ENCODE data around the gene TCERG1L. TPM values are rescaled to one million over a fixed set of nuclear protein-coding genes. Genes with fewer than 3 reads are reported as not detected.

TCERG1L gene
- total RNA-seq, 1 donor from 2014 or later: not detected

GRCh38 chr10:131056091-131056579, 255.4 kb downstream of the TCERG1L start:
- Histone ChIP-seq H3K4me3 (no peak overlapping the region), H3K27ac (no peak overlapping the region), H3K9me3 (no peaks in the 10 kb centered on the region), H3K36me3 (no peaks in the 10 kb centered on the region), H3K27me3 (no peaks in the 10 kb centered on the region), H3K4me1 (no peaks in the 10 kb centered on the region)
- intact Hi-C loops (cut with DNase I): no loop called here
- peak in 1 of 2 donors; percentile 61 for DNase-seq (ENCODE audit: extremely low spot score in 2 of 2)
- TF ChIP-seq POLR2A (IDR thresholded peaks at IDR 0.05) (no peak), CTCF (IDR thresholded peaks at IDR 0.05) (no peak), POLR2AphosphoS5 (IDR thresholded peaks at IDR 0.05; ENCODE audit: insufficient read depth in 1 of 2, low read depth in 1 of 2) (no peak)

- H3K4me3 ChIP-seq: no peak overlapping the region
- TF ChIP-seq POLR2AphosphoS5 (IDR thresholded peaks at IDR 0.05; ENCODE audit: insufficient read depth in 1 of 2, low read depth in 1 of 2) (no peak), POLR2A (IDR thresholded peaks at IDR 0.05) (no peak), CTCF (IDR thresholded peaks at IDR 0.05) (no peak)
- no peak for DNase-seq (ENCODE audit: extremely low spot score in 2 of 2)
- H3K9me3 ChIP-seq: no peaks in the 10 kb centered on the region
- H3K27me3 ChIP-seq: no peaks in the 10 kb centered on the region
- no peaks in the 10 kb centered on the region for H3K4me1 ChIP-seq
- intact Hi-C loops (cut with DNase I): no loop called here
- no peak overlapping the region for H3K27ac ChIP-seq
- H3K36me3 ChIP-seq: no peaks in the 10 kb centered on the region
Observed at GRCh38 chr10:131055437-131055836, 256.1 kb downstream of the TCERG1L start.

GRCh38 chr10:131053192-131053591, 258.3 kb downstream of the TCERG1L start:
- no peaks in the 10 kb centered on the region for H3K4me1 ChIP-seq
- no peaks in the 10 kb centered on the region for H3K9me3 ChIP-seq
- intact Hi-C loops (cut with DNase I): no loop called here
- no peak for TF ChIP-seq POLR2A (IDR thresholded peaks at IDR 0.05)
- TF ChIP-seq POLR2AphosphoS5 (IDR thresholded peaks at IDR 0.05; ENCODE audit: insufficient read depth in 1 of 2, low read depth in 1 of 2): no peak
- TF ChIP-seq CTCF (IDR thresholded peaks at IDR 0.05): no peak
- no peaks in the 10 kb centered on the region for H3K27me3 ChIP-seq
- H3K27ac ChIP-seq: no peak overlapping the region
- DNase-seq (ENCODE audit: extremely low spot score in 2 of 2): no peak
- no peak overlapping the region for H3K4me3 ChIP-seq
- H3K36me3 ChIP-seq: no peaks in the 10 kb centered on the region

- no peak for DNase-seq (ENCODE audit: extremely low spot score in 2 of 2)
- Histone ChIP-seq H3K4me3 (no peak overlapping the region), H3K27me3 (no peaks in the 10 kb centered on the region)
Observed at GRCh38 chr10:131050162-131050766, 261.3 kb downstream of the TCERG1L start.

More at GRCh38 chr10:131050162-131050766, 261.3 kb downstream of the TCERG1L start:
- TF ChIP-seq POLR2A (IDR thresholded peaks at IDR 0.05) (no peak), CTCF (IDR thresholded peaks at IDR 0.05) (no peak), POLR2AphosphoS5 (IDR thresholded peaks at IDR 0.05; ENCODE audit: insufficient read depth in 1 of 2, low read depth in 1 of 2) (no peak)
- Histone ChIP-seq H3K36me3 (no peaks in the 10 kb centered on the region), H3K27ac (no peak overlapping the region), H3K4me1 (no peaks in the 10 kb centered on the region), H3K9me3 (no peaks in the 10 kb centered on the region)
- intact Hi-C loops (cut with DNase I): no loop called here
